Caco-2 (cell line): ENCODE measurements around the gene IL12RB2. TPM values are rescaled to one million over a fixed set of nuclear protein-coding genes. Genes with fewer than 3 reads are reported as not detected.

Experiments
- BruUV-seq: library from RNA; stranded (reverse); fragments of 400-500 nt; replicated peaks from 2 replicates; lab custom pipeline; 2021; lab: Mats Ljungman, UMichigan
- CTCF ChIA-PET: fragments of 300-600 bp; sonication (Branson Sonifier 250); formaldehyde crosslinking; loops from one replicate; lab custom pipeline; 2022; ENCODE audit warnings: antibody characterized with exemption; lab: Charles Lee
- POLR2A ChIA-PET: fragments of 300-600 bp; sonication (Branson Sonifier 250); formaldehyde crosslinking; loops from one replicate; lab custom pipeline; 2022; ENCODE audit warnings: antibody characterized with exemption; lab: Charles Lee
- DNase-seq, 2 experiments: peaks; one replicate each; pipeline versions ENCODE4 v3.0.0 to v3.0.0-alpha.2; 2020 to 2022
- H3K27me3 ChIP-seq: replicated peaks from 2 replicates; pipeline ENCODE4 v1.6.0; 2011; ENCODE audit warnings: low read length; ENCODE audit not compliant: control insufficient read depth, insufficient read depth
- H3K36me3 ChIP-seq: 2 replicates; pipeline ENCODE4 v1.5.1; 2011; ENCODE audit warnings: low read length; ENCODE audit not compliant: control insufficient read depth, insufficient read depth
- H3K4me1 ChIP-seq: fragments of 250-450 bp; sonication (Bioruptor Pico); 2 replicates; pipeline ENCODE4 v1.5.1; 2020; ENCODE audit warnings: mild to moderate bottlenecking
- H3K4me3 ChIP-seq: 2 replicates; pipeline ENCODE4 v1.5.1; 2011; ENCODE audit warnings: low read depth, mild to moderate bottlenecking, control low read depth, low read length
- H3K9me3 ChIP-seq: fragments of 250-450 bp; sonication (Bioruptor Pico); 2 replicates; pipeline ENCODE4 v1.5.1; 2020; ENCODE audit warnings: mild to moderate bottlenecking, moderate library complexity
- H3K27ac Mint-ChIP-seq: one replicate; pipeline ENCODE4 v1.8.0; 2022; ENCODE audit warnings: mixed read lengths; ENCODE audit not compliant: unreplicated experiment
- H3K27me3 Mint-ChIP-seq: one replicate; pipeline ENCODE4 v1.8.0; 2022; ENCODE audit warnings: mixed read lengths; ENCODE audit not compliant: insufficient read depth, unreplicated experiment
- H3K36me3 Mint-ChIP-seq: one replicate; pipeline ENCODE4 v1.8.0; 2022; ENCODE audit warnings: mild to moderate bottlenecking, mixed read lengths; ENCODE audit not compliant: insufficient read depth, unreplicated experiment
- H3K4me1 Mint-ChIP-seq: one replicate; pipeline ENCODE4 v1.8.0; 2022; ENCODE audit warnings: low read depth, mixed read lengths; ENCODE audit not compliant: unreplicated experiment
- H3K4me3 Mint-ChIP-seq: one replicate; pipeline ENCODE4 v1.8.0; 2022; ENCODE audit warnings: mild to moderate bottlenecking, moderate library complexity, mixed read lengths; ENCODE audit not compliant: unreplicated experiment
- H3K9me3 Mint-ChIP-seq: one replicate; pipeline ENCODE4 v1.8.0; 2022; ENCODE audit warnings: mixed read lengths; ENCODE audit not compliant: unreplicated experiment
- CTCF ChIP-seq, 2 experiments: fragments of 200-600 bp in 1 of 2; IDR thresholded peaks; 1 replicate in 1 of 2; 2 replicates in 1 of 2; pipeline versions ENCODE4 v1.5.1 to v1.8.0; 2011 to 2022; ENCODE audit warnings: antibody characterized with exemption in 1 of 2, control low read depth in 1 of 2, inconsistent platforms in 1 of 2, low read depth in 1 of 2, low read length in 1 of 2, mild to moderate bottlenecking in 1 of 2, moderate library complexity in 1 of 2; ENCODE audit not compliant: insufficient read depth in 1 of 2, severe bottlenecking in 1 of 2, unreplicated experiment in 1 of 2
- intact Hi-C: fragments of 100-400 bp; cut with micrococcal nuclease; formaldehyde crosslinking; loops from one replicate; pipeline ENCODE4 v1.10.0; 2022; ENCODE audit not compliant: unreplicated experiment
- total RNA-seq: library from RNA; stranded (reverse); gene quantifications from 2 replicates; pipeline ENCODE4 v1.2.3, GENCODE V29; 2022

The IL12RB2 gene
- total RNA-seq, 1 experiment from 2014 or later, result 0.54 TPM

GRCh38 chr1:67312615-67313014 is 4.9 kb downstream of the IL12RB2 start:
- Histone ChIP-seq H3K27me3 (no peaks in the 10 kb centered on the region), H3K36me3 (no peaks in the 10 kb centered on the region), H3K9me3 (no peaks in the 10 kb centered on the region), H3K4me3 (no peak overlapping the region), H3K4me1 (no peaks in the 10 kb centered on the region)
- no TSS peak for BruUV-seq
- ChIA-PET POLR2A (no interaction called here), CTCF (no interaction called here)
- no peak overlapping the region for H3K4me3 Mint-ChIP-seq
- DNase-seq, result no peak
- peaks cover 3% of the 10 kb centered on the region for H3K27me3 Mint-ChIP-seq
- H3K27ac Mint-ChIP-seq, result no peak overlapping the region
- no peaks in the 10 kb centered on the region for H3K4me1 Mint-ChIP-seq
- H3K9me3 Mint-ChIP-seq, result no peaks in the 10 kb centered on the region
- intact Hi-C loops, result no loop called here
- no peaks in the 10 kb centered on the region for H3K36me3 Mint-ChIP-seq
- no peak for TF ChIP-seq CTCF (IDR thresholded peaks at IDR 0.05; ENCODE audit: insufficient read depth in 1 of 2, low read depth in 1 of 2, low read length in 1 of 2, severe bottlenecking in 1 of 2, unreplicated experiment in 1 of 2)

- Mint-ChIP-seq H3K9me3 (no peaks in the 10 kb centered on the region), H3K27me3 (peaks cover 3% of the 10 kb centered on the region), H3K4me3 (no peak overlapping the region), H3K27ac (no peak overlapping the region), H3K4me1 (no peaks in the 10 kb centered on the region), H3K36me3 (no peaks in the 10 kb centered on the region)
- TF ChIP-seq CTCF (IDR thresholded peaks at IDR 0.05; ENCODE audit: insufficient read depth in 1 of 2, low read depth in 1 of 2, low read length in 1 of 2, severe bottlenecking in 1 of 2, unreplicated experiment in 1 of 2), result no peak
- Histone ChIP-seq H3K27me3 (no peaks in the 10 kb centered on the region), H3K36me3 (no peaks in the 10 kb centered on the region), H3K4me1 (no peaks in the 10 kb centered on the region), H3K4me3 (no peak overlapping the region), H3K9me3 (no peaks in the 10 kb centered on the region)
- BruUV-seq, result no TSS peak
- POLR2A ChIA-PET, result no interaction called here
- DNase-seq, result no peak
- intact Hi-C loops, result no loop called here
- CTCF ChIA-PET, result no interaction called here
Observed at GRCh38 chr1:67313934-67314671, 6.4 kb downstream of the IL12RB2 start.

GRCh38 chr1:67314696-67315095 is 7.0 kb downstream of the IL12RB2 start:
- H3K27ac Mint-ChIP-seq, result no peak overlapping the region
- Histone ChIP-seq H3K4me1 (no peaks in the 10 kb centered on the region), H3K36me3 (no peaks in the 10 kb centered on the region), H3K27me3 (no peaks in the 10 kb centered on the region), H3K4me3 (no peak overlapping the region), H3K9me3 (no peaks in the 10 kb centered on the region)
- no peaks in the 10 kb centered on the region for H3K36me3 Mint-ChIP-seq
- DNase-seq, result no peak
- peaks cover 3% of the 10 kb centered on the region for H3K27me3 Mint-ChIP-seq
- intact Hi-C loops, result no loop called here
- H3K4me1 Mint-ChIP-seq, result no peaks in the 10 kb centered on the region
- no peak overlapping the region for H3K4me3 Mint-ChIP-seq
- TF ChIP-seq CTCF (IDR thresholded peaks at IDR 0.05; ENCODE audit: insufficient read depth in 1 of 2, low read depth in 1 of 2, low read length in 1 of 2, severe bottlenecking in 1 of 2, unreplicated experiment in 1 of 2), result no peak
- CTCF ChIA-PET, result no interaction called here
- POLR2A ChIA-PET, result no interaction called here
- no TSS peak for BruUV-seq
- H3K9me3 Mint-ChIP-seq, result no peaks in the 10 kb centered on the region
